Measurements from ENCODE around the gene NKD1.
A peak's percentile ranks its signal among the peaks of the same experiment; 100 is the strongest.

NKD1 gene

GRCh38 chr16:50542703-50543102 is 5.5 kb upstream of the NKD1 start:
- no peak overlapping the region for H3K4me3 ChIP-seq (ENCODE audit: low read depth, low read length)
- H3K27me3 ChIP-seq (ENCODE audit: control insufficient read depth, insufficient read depth, low read length) = peaks cover 26% of the 10 kb centered on the region
- no peaks in the 10 kb centered on the region for H3K4me1 ChIP-seq (ENCODE audit: control insufficient read depth, insufficient read depth, low read length)
- no peak overlapping the region for H3K9ac ChIP-seq (ENCODE audit: low read depth, low read length)
- H3K9me3 ChIP-seq (ENCODE audit: control insufficient read depth, insufficient read depth, low read length) = no peaks in the 10 kb centered on the region
- no peaks in the 10 kb centered on the region for H3K36me3 ChIP-seq (ENCODE audit: control insufficient read depth, insufficient read depth, low read length)

DNA sequence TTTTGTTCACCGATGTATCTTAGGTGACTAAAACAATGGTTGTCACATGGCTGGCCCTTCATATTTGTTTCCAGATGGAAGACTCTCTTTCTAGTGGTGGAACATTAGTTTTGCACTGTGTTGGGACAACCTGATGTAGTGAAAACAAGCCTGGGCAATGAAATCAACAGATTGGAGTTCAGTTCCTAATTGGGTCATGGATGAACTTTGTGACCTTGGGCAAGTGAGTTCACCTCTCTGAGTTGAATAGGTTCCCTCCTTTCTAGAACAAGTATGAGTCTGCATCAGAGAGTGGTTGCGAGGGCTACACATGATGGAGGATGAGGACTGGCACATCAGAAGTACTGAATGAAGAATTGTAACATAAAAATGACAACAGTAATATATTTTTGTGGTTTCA is 2.1 kb upstream of the NKD1 start:
- Histone ChIP-seq H3K9ac (ENCODE audit: low read depth, low read length) (no peak overlapping the region), H3K9me3 (ENCODE audit: control insufficient read depth, insufficient read depth, low read length) (no peaks in the 10 kb centered on the region), H3K36me3 (ENCODE audit: control insufficient read depth, insufficient read depth, low read length) (no peaks in the 10 kb centered on the region), H3K4me3 (ENCODE audit: low read depth, low read length) (no peak overlapping the region), H3K27me3 (ENCODE audit: control insufficient read depth, insufficient read depth, low read length) (peaks cover 48% of the 10 kb centered on the region), H3K4me1 (ENCODE audit: control insufficient read depth, insufficient read depth, low read length) (no peaks in the 10 kb centered on the region)

GRCh38 chr16:50547340-50548124 is 664 bp upstream of the NKD1 start:
- Histone ChIP-seq H3K9ac (ENCODE audit: low read depth, low read length) (no peak overlapping the region), H3K9me3 (ENCODE audit: control insufficient read depth, insufficient read depth, low read length) (no peaks in the 10 kb centered on the region), H3K4me3 (ENCODE audit: low read depth, low read length) (peak overlapping the region; percentile 71), H3K4me1 (ENCODE audit: control insufficient read depth, insufficient read depth, low read length) (no peaks in the 10 kb centered on the region), H3K27me3 (ENCODE audit: control insufficient read depth, insufficient read depth, low read length) (peaks cover 48% of the 10 kb centered on the region), H3K36me3 (ENCODE audit: control insufficient read depth, insufficient read depth, low read length) (no peaks in the 10 kb centered on the region)

DNA sequence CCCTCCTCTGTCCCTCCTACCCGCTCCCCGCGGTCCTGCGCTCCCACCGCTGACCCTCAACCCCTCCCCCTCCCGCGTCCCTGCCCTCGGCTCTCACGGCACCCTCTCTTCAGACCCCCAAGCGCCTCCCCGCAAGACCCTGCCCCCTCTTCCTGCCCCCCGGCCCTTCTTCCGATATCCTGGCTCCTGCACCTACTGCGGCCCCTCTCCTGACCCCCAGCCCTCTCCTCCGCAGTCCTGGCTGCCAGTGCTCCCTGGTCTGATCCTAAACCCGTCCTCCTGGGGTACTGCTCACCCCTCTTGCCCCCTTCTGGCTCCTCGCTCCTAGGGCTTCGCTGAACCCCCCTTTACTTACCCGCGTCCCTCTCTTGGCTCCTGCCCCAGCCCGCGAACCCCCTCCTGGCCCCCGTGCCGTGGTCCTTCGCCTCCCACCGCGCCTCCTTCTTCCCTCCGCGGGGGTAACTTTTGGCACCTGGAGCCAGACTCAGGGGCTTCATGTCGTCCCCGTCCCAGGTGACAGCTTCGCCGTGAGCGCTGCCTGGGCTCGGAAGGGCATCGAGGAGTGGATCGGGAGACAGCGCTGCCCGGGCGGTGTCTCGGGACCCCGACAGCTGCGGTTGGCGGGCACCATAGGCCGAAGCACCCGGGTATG is 839 bp downstream of the NKD1 start:
- Histone ChIP-seq H3K27me3 (ENCODE audit: control insufficient read depth, insufficient read depth, low read length) (peaks cover 44% of the 10 kb centered on the region), H3K9me3 (ENCODE audit: control insufficient read depth, insufficient read depth, low read length) (no peaks in the 10 kb centered on the region), H3K36me3 (ENCODE audit: control insufficient read depth, insufficient read depth, low read length) (no peaks in the 10 kb centered on the region), H3K9ac (ENCODE audit: low read depth, low read length) (no peak overlapping the region), H3K4me3 (ENCODE audit: low read depth, low read length) (peak overlapping the region; percentile 53), H3K4me1 (ENCODE audit: control insufficient read depth, insufficient read depth, low read length) (no peaks in the 10 kb centered on the region)

DNA sequence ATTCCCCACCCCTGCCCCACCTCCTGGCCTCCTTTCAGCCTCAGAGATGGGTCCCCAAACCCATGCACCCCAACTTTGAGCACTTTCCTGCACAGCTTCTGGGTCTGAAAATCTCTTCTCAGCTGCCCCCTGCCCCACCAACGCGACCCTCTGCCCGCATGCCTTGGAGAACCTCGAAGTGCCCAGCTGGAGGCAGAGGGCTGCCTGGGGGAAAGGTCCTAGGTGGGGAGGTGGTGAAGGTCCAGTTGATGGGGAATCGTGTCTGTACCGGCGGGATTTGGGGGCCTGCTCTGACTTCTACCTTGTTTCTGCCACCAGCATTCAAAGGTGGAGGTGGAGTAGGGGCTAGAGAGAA is 1.3 kb downstream of the NKD1 start:
- H3K4me1 ChIP-seq (ENCODE audit: control insufficient read depth, insufficient read depth, low read length) = no peaks in the 10 kb centered on the region

DNA sequence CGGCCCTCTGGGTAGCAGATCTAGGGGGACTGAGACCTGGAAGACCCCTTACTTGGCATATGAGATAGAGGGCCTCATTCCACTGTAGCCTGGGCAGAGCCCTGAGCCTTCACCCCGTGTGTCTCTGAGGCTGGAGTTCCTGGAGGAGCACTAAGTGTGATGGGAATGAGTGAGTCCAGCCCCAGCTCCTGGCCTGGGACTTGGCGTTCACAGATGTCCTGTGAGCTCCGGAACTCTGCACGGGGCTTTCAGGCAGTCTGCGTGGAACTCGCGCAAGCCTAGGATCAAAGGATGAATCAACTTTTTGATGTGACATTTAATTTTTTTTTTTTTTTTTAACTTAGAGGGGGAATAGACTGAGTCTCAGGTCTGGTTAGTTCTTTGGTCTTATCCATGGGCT is 1.8 kb downstream of the NKD1 start:
- Histone ChIP-seq H3K36me3 (ENCODE audit: control insufficient read depth, insufficient read depth, low read length) (no peaks in the 10 kb centered on the region), H3K9ac (ENCODE audit: low read depth, low read length) (no peak overlapping the region), H3K4me3 (ENCODE audit: low read depth, low read length) (no peak overlapping the region), H3K27me3 (ENCODE audit: control insufficient read depth, insufficient read depth, low read length) (peaks cover 40% of the 10 kb centered on the region), H3K4me1 (ENCODE audit: control insufficient read depth, insufficient read depth, low read length) (no peaks in the 10 kb centered on the region), H3K9me3 (ENCODE audit: control insufficient read depth, insufficient read depth, low read length) (no peaks in the 10 kb centered on the region)

More for the DNA sequence above, 1.3 kb downstream of the NKD1 start:
- H3K9ac ChIP-seq (ENCODE audit: low read depth, low read length) = no peak overlapping the region
- H3K36me3 ChIP-seq (ENCODE audit: control insufficient read depth, insufficient read depth, low read length) = no peaks in the 10 kb centered on the region
- peaks cover 43% of the 10 kb centered on the region for H3K27me3 ChIP-seq (ENCODE audit: control insufficient read depth, insufficient read depth, low read length)
- no peaks in the 10 kb centered on the region for H3K9me3 ChIP-seq (ENCODE audit: control insufficient read depth, insufficient read depth, low read length)
- peak overlapping the region; percentile 53 for H3K4me3 ChIP-seq (ENCODE audit: low read depth, low read length)

DNA sequence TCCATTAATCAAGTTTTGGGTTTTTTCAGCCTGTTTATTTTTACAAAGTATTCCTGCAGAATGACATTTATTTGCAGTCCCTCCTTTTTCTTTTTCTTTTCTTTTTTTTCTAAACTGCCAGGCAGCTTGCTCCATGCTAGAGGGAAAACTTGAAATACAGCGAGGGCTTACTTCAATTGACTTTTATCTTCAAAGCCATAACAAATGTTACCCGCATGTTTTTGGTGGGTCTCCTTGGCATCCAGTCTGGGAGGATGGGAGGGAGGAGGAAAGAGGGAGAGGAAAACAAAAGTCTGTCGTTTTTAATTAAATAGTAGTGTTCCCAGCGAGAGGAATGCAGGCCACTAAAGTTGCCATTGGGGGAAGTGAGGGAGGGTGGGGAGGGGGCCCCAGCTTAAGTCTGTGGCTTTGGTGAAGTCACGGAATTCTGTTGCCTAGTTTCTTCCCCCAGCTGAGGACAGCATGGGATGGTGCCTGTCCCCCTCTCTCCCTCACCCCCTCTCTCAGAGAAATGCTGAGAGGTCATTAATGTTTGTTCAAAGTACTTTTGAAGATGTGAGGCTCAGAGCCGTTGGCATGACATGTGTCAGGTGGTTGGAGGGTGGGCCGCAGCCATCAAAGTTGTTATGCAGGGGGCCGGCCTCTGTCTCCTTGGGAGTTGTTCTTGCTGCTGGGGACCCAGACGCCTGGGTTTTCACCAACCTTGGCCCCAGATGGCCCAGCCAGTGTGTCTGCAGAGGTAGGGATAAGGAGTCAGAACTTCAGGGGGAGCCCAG is 2.9 kb downstream of the NKD1 start:
- H3K4me1 ChIP-seq (ENCODE audit: control insufficient read depth, insufficient read depth, low read length) = no peaks in the 10 kb centered on the region
- H3K9me3 ChIP-seq (ENCODE audit: control insufficient read depth, insufficient read depth, low read length) = no peaks in the 10 kb centered on the region
- H3K27me3 ChIP-seq (ENCODE audit: control insufficient read depth, insufficient read depth, low read length) = peaks cover 36% of the 10 kb centered on the region
- no peak overlapping the region for H3K4me3 ChIP-seq (ENCODE audit: low read depth, low read length)
- no peaks in the 10 kb centered on the region for H3K36me3 ChIP-seq (ENCODE audit: control insufficient read depth, insufficient read depth, low read length)
- H3K9ac ChIP-seq (ENCODE audit: low read depth, low read length) = no peak overlapping the region

GRCh38 chr16:50552476-50553101 is 4.4 kb downstream of the NKD1 start:
- Histone ChIP-seq H3K4me1 (ENCODE audit: control insufficient read depth, insufficient read depth, low read length) (no peaks in the 10 kb centered on the region), H3K27me3 (ENCODE audit: control insufficient read depth, insufficient read depth, low read length) (peaks cover 21% of the 10 kb centered on the region), H3K4me3 (ENCODE audit: low read depth, low read length) (no peak overlapping the region), H3K9ac (ENCODE audit: low read depth, low read length) (no peak overlapping the region), H3K36me3 (ENCODE audit: control insufficient read depth, insufficient read depth, low read length) (no peaks in the 10 kb centered on the region), H3K9me3 (ENCODE audit: control insufficient read depth, insufficient read depth, low read length) (no peaks in the 10 kb centered on the region)

DNA sequence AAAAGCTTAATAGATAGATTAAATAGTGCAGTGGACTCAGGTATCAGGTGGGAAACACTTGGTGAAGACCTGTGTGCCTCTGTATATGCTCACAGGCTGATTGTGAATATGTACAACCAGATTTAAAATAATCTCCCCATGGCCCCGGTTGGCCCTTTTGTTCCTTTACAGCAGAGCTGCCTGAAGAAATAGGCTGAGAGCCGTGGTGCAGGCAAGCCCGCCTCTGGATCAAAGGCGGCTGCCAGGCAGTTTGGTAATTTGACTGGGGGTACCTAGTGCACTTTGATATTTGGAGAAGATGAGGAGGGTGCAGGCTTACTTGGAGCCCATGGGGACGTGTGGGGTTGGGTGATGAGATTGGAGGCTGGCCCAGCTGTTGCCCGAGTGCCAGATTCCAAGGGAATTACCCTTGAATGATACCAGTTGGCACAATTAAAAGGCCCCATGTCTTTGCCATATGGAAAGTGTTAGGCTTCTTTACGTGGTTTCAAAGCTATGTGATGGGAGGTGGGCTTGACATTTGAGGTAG is 5.0 kb downstream of the NKD1 start:
- Histone ChIP-seq H3K27me3 (ENCODE audit: control insufficient read depth, insufficient read depth, low read length) (peaks cover 21% of the 10 kb centered on the region), H3K4me1 (ENCODE audit: control insufficient read depth, insufficient read depth, low read length) (no peaks in the 10 kb centered on the region), H3K36me3 (ENCODE audit: control insufficient read depth, insufficient read depth, low read length) (no peaks in the 10 kb centered on the region), H3K4me3 (ENCODE audit: low read depth, low read length) (no peak overlapping the region), H3K9me3 (ENCODE audit: control insufficient read depth, insufficient read depth, low read length) (no peaks in the 10 kb centered on the region), H3K9ac (ENCODE audit: low read depth, low read length) (no peak overlapping the region)

DNA sequence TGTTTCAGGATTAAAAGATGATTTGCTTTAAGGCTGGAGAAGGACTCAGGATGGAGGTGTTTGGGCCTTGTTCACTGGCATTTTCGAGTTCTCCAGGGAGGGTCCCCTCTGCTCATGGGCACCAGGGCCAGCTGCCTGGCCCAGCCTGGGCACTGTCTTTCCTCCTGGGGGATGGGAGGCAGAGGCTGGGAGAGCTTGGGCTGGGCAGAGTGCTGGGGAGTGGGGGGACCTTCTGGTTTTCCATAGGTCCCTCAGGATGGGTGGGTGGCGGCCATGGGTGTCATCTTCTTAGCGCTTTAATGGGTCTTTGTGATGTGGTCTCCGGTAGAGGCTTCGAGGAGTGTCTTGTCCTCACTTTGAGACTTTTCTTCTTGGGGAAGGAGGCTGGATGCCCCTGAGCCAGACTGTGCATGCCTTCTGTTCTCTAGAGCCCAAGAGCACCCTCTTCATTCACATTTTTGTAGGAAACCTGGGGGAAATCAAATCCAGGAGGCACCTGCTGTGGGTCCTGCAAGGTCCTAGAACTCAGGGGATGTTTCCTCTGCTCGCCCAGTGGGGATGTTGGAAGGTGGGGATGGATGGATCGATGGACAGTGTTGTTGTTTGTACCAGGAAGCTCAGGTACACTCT is 5.7 kb downstream of the NKD1 start:
- Histone ChIP-seq H3K9me3 (ENCODE audit: control insufficient read depth, insufficient read depth, low read length) (no peaks in the 10 kb centered on the region), H3K36me3 (ENCODE audit: control insufficient read depth, insufficient read depth, low read length) (no peaks in the 10 kb centered on the region), H3K9ac (ENCODE audit: low read depth, low read length) (no peak overlapping the region), H3K4me3 (ENCODE audit: low read depth, low read length) (no peak overlapping the region), H3K27me3 (ENCODE audit: control insufficient read depth, insufficient read depth, low read length) (peaks cover 21% of the 10 kb centered on the region), H3K4me1 (ENCODE audit: control insufficient read depth, insufficient read depth, low read length) (no peaks in the 10 kb centered on the region)

- Histone ChIP-seq H3K4me3 (ENCODE audit: low read depth, low read length) (no peak overlapping the region), H3K9me3 (ENCODE audit: control insufficient read depth, insufficient read depth, low read length) (no peaks in the 10 kb centered on the region), H3K4me1 (ENCODE audit: control insufficient read depth, insufficient read depth, low read length) (no peaks in the 10 kb centered on the region), H3K27me3 (ENCODE audit: control insufficient read depth, insufficient read depth, low read length) (peaks cover 6% of the 10 kb centered on the region), H3K36me3 (ENCODE audit: control insufficient read depth, insufficient read depth, low read length) (no peaks in the 10 kb centered on the region), H3K9ac (ENCODE audit: low read depth, low read length) (no peak overlapping the region)
These were observed 7.2 kb downstream of the NKD1 start for GRCh38 chr16:50555269-50555875.
